Calu3 (cell line): Measurements from ENCODE around the gene ELF3. TPM values are rescaled to one million over a fixed set of nuclear protein-coding genes. Genes with fewer than 3 reads are reported as not detected.
"Not testable (repeated sequence)": the region's sequence is repeated elsewhere in the genome, so short reads cannot be mapped to it uniquely, and the experiment has no call there.

Source experiments
- BruUV-seq: library from RNA; stranded (reverse); fragments of 400-500 nt; replicated peaks from 2 replicates; lab custom pipeline; 2021; lab: Mats Ljungman, UMichigan
- CTCF ChIA-PET: fragments of 300-600 bp; sonication (Branson Sonifier 250); formaldehyde crosslinking; loops from one replicate; lab custom pipeline; 2022; ENCODE audit warnings: antibody characterized with exemption; lab: Charles Lee
- DNase-seq: peaks from one replicate; pipeline ENCODE4 v3.0.0; 2022
- H3K27ac Mint-ChIP-seq: one replicate; pipeline ENCODE4 v1.8.0; 2022; ENCODE audit warnings: mixed read lengths; ENCODE audit not compliant: unreplicated experiment
- H3K27me3 Mint-ChIP-seq: one replicate; pipeline ENCODE4 v1.8.0; 2022; ENCODE audit warnings: mixed read lengths; ENCODE audit not compliant: unreplicated experiment
- H3K36me3 Mint-ChIP-seq: one replicate; pipeline ENCODE4 v1.8.0; 2022; ENCODE audit warnings: mild to moderate bottlenecking, moderate library complexity, mixed read lengths; ENCODE audit not compliant: insufficient read depth, unreplicated experiment
- H3K4me1 Mint-ChIP-seq: one replicate; pipeline ENCODE4 v1.8.0; 2022; ENCODE audit warnings: mild to moderate bottlenecking, low read depth, mixed read lengths; ENCODE audit not compliant: unreplicated experiment
- H3K4me3 Mint-ChIP-seq: one replicate; pipeline ENCODE4 v1.8.0; 2022; ENCODE audit warnings: mild to moderate bottlenecking, low read depth, moderate library complexity, mixed read lengths; ENCODE audit not compliant: unreplicated experiment
- H3K9me3 Mint-ChIP-seq: one replicate; pipeline ENCODE4 v1.8.0; 2022; ENCODE audit warnings: low read depth, mixed read lengths; ENCODE audit not compliant: unreplicated experiment
- CTCF ChIP-seq: fragments of 200-600 bp; IDR thresholded peaks from one replicate; pipeline ENCODE4 v1.8.0; 2022; ENCODE audit warnings: antibody characterized with exemption; ENCODE audit not compliant: unreplicated experiment
- intact Hi-C: fragments of 100-400 bp; cut with micrococcal nuclease; formaldehyde crosslinking; loops from one replicate; pipeline ENCODE4 v1.10.0; 2022; ENCODE audit not compliant: unreplicated experiment
- microRNA-seq: library from miRNA; unstranded; fragments of <30 nt; microRNA quantifications from one replicate; pipeline ENCODE4 v1.2.0, GENCODE V29; 2022
- total RNA-seq: library from RNA; stranded (reverse); gene quantifications from 2 replicates; pipeline ENCODE4 v1.2.3, GENCODE V29; 2022

The ELF3 gene
- total RNA-seq, 1 experiment from 2014 or later: 830 TPM

GRCh38 chr1:202061055-202061454, 50.7 kb downstream of the ELF3 start:
- H3K9me3 Mint-ChIP-seq: no peaks in the 10 kb centered on the region
- CTCF ChIA-PET: interaction anchor here (0.7 kb wide), 1 partner anchor 295 kb away, joined by 4 read pairs; no protein-coding TSS in a partner anchor
- BruUV-seq: no TSS peak

GRCh38 chr1:202061787-202062186, 51.4 kb downstream of the ELF3 start:
- H3K36me3 Mint-ChIP-seq: peaks cover 22% of the 10 kb centered on the region
- intact Hi-C loops, H3K27me3 Mint-ChIP-seq, H3K9me3 Mint-ChIP-seq, DNase-seq, H3K4me3 Mint-ChIP-seq, H3K27ac Mint-ChIP-seq, BruUV-seq: not testable (repeated sequence)
- peaks cover 52% of the 10 kb centered on the region for H3K4me1 Mint-ChIP-seq
- CTCF ChIA-PET: interaction anchor here (0.7 kb wide), 1 partner anchor 295 kb away, joined by 4 read pairs; no protein-coding TSS in a partner anchor

More at GRCh38 chr1:202061055-202061454, 50.7 kb downstream of the ELF3 start:
- Mint-ChIP-seq H3K4me3 (no peak overlapping the region), H3K27me3 (no peaks in the 10 kb centered on the region), H3K36me3 (peaks cover 30% of the 10 kb centered on the region), H3K27ac (no peak overlapping the region), H3K4me1 (peaks cover 60% of the 10 kb centered on the region)
- intact Hi-C loops: no loop called here
- no peak for DNase-seq
- TF ChIP-seq CTCF: no peak

GRCh38 chr1:202062636-202063035, 52.2 kb downstream of the ELF3 start:
- Mint-ChIP-seq H3K27ac (peak overlapping the region; percentile 55), H3K4me1 (peaks cover 45% of the 10 kb centered on the region), H3K36me3 (peaks cover 14% of the 10 kb centered on the region)
- intact Hi-C loops, BruUV-seq, H3K27me3 Mint-ChIP-seq, DNase-seq, H3K4me3 Mint-ChIP-seq, H3K9me3 Mint-ChIP-seq: not testable (repeated sequence)
- CTCF ChIA-PET: interaction anchor here (0.6 to 1.1 kb wide), 4 partner anchors 15 to 52 kb away, joined by 3 read pairs; partner anchors contain the start of gene ELF3

- intact Hi-C loops: no loop called here
- H3K27me3 Mint-ChIP-seq: no peaks in the 10 kb centered on the region
- H3K36me3 Mint-ChIP-seq: peaks cover 9% of the 10 kb centered on the region
- H3K4me1 Mint-ChIP-seq: peaks cover 41% of the 10 kb centered on the region
- no peak overlapping the region for H3K4me3 Mint-ChIP-seq
- H3K27ac Mint-ChIP-seq: peak overlapping the region; percentile 55
- CTCF ChIA-PET: interaction anchor here (0.5 to 1.1 kb wide), 6 partner anchors 16 to 55 kb away, joined by 3 read pairs; partner anchors contain the start of gene ELF3
- DNase-seq: no peak
- BruUV-seq: no TSS peak
- TF ChIP-seq CTCF: no peak
- H3K9me3 Mint-ChIP-seq: no peaks in the 10 kb centered on the region
Observed at GRCh38 chr1:202063093-202063492, 52.7 kb downstream of the ELF3 start.

GRCh38 chr1:202064889-202065312, 54.5 kb downstream of the ELF3 start:
- Mint-ChIP-seq H3K27ac (peak overlapping the region; percentile 60), H3K4me1 (peaks cover 29% of the 10 kb centered on the region)
- H3K27me3 Mint-ChIP-seq, H3K9me3 Mint-ChIP-seq, H3K4me3 Mint-ChIP-seq, BruUV-seq, intact Hi-C loops, DNase-seq, H3K36me3 Mint-ChIP-seq: not testable (repeated sequence)
- CTCF ChIA-PET: interaction anchor here (0.7 kb wide), 2 partner anchors 14 to 54 kb away, joined by 4 read pairs; no protein-coding TSS in a partner anchor

Small RNAs within 50 kb of the gene (microRNA-seq; reads per million reads assigned to microRNA genes)
- gene MIR6740: not detected

Other genes with a start within 250 kb of the ELF3 start
- gene IPO9, start 181.4 kb upstream of the ELF3 start, total RNA-seq: 86.3 and 98.8 TPM in 2 replicates
- gene SHISA4, start 121.7 kb upstream of the ELF3 start, total RNA-seq: 9.9 and 13.7 TPM in 2 replicates
- gene LMOD1, start 64.0 kb upstream of the ELF3 start, total RNA-seq: not detected in 2 replicates
- 78.5 and 85.3 TPM in 2 replicates for gene TIMM17A, start 55.1 kb upstream of the ELF3 start, total RNA-seq
- 86.1 and 91.6 TPM in 2 replicates for gene RNPEP, start 27.9 kb upstream of the ELF3 start, total RNA-seq
- gene GPR37L1, start 112.3 kb downstream of the ELF3 start, total RNA-seq: 0.12 and 0.22 TPM in 2 replicates
- gene ARL8A, start 134.2 kb downstream of the ELF3 start, total RNA-seq: 64.1 and 66.9 TPM in 2 replicates
- gene PTPN7, start 150.0 kb downstream of the ELF3 start, total RNA-seq: not detected in 2 replicates
- not detected in 2 replicates for gene LGR6, start 183.2 kb downstream of the ELF3 start, total RNA-seq